ENCODE data around the gene LGR4.
"Not testable (repeated sequence)": the region's sequence is repeated elsewhere in the genome, so short reads cannot be mapped to it uniquely, and the experiment has no call there.

The LGR4 gene

GRCh38 chr11:27348340-27348873 lies 124.2 kb downstream of the LGR4 start:
- no peak for DNase-seq (ENCODE audit: low spot score)

GRCh38 chr11:27347359-27348339 lies 124.9 kb downstream of the LGR4 start:
- DNase-seq (ENCODE audit: low spot score): no peak

GRCh38 chr11:27339941-27340340 lies 132.6 kb downstream of the LGR4 start:
- DNase-seq (ENCODE audit: low spot score): no peak

GRCh38 chr11:27334764-27335163 lies 137.8 kb downstream of the LGR4 start:
- DNase-seq (ENCODE audit: low spot score): not testable (repeated sequence)

- DNase-seq (ENCODE audit: low spot score): peak; percentile 17
Observed at GRCh38 chr11:27331981-27332380, 140.6 kb downstream of the LGR4 start.

GRCh38 chr11:27330633-27331270 lies 141.8 kb downstream of the LGR4 start:
- DNase-seq (ENCODE audit: low spot score): no peak

- DNase-seq (ENCODE audit: low spot score): no peak
Observed at GRCh38 chr11:27329867-27330632, 142.5 kb downstream of the LGR4 start.

GRCh38 chr11:27328614-27329013 lies 144.0 kb downstream of the LGR4 start:
- no peak for DNase-seq (ENCODE audit: low spot score)

- DNase-seq (ENCODE audit: low spot score): not testable (repeated sequence)
Observed at GRCh38 chr11:27327064-27327463, 145.5 kb downstream of the LGR4 start.

GRCh38 chr11:27322196-27322595 lies 150.4 kb downstream of the LGR4 start:
- not testable (repeated sequence) for DNase-seq (ENCODE audit: low spot score)

GRCh38 chr11:27321340-27321739 lies 151.2 kb downstream of the LGR4 start:
- DNase-seq (ENCODE audit: low spot score): not testable (repeated sequence)

- peak; percentile 56 for DNase-seq (ENCODE audit: low spot score)
Observed at GRCh38 chr11:27319072-27319471, 153.5 kb downstream of the LGR4 start.

- DNase-seq (ENCODE audit: low spot score): peak; percentile 39
Observed at GRCh38 chr11:27317751-27318150, 154.8 kb downstream of the LGR4 start.
